ENCODE results near the gene KCNJ11.

DNA sequence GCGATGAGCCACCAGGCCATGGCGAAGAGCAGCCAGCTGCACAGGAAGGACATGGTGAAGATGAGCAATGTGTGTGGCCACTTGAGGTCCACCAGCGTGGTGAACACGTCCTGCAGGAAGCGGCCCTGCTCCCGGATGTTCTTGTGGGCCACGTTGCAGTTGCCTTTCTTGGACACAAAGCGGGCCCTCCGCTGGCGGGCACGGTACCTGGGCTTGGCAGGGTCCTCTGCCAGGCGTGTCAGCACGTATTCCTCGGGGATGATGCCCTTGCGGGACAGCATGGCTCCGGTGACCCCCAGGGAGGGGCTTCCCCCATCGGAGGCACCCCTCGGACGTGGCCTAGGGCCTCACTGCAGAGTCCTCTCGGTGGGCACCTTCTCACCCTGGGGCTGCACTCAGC lies 648 bp downstream of the KCNJ11 start:
- TF ChIP-seq, protein P1, sequence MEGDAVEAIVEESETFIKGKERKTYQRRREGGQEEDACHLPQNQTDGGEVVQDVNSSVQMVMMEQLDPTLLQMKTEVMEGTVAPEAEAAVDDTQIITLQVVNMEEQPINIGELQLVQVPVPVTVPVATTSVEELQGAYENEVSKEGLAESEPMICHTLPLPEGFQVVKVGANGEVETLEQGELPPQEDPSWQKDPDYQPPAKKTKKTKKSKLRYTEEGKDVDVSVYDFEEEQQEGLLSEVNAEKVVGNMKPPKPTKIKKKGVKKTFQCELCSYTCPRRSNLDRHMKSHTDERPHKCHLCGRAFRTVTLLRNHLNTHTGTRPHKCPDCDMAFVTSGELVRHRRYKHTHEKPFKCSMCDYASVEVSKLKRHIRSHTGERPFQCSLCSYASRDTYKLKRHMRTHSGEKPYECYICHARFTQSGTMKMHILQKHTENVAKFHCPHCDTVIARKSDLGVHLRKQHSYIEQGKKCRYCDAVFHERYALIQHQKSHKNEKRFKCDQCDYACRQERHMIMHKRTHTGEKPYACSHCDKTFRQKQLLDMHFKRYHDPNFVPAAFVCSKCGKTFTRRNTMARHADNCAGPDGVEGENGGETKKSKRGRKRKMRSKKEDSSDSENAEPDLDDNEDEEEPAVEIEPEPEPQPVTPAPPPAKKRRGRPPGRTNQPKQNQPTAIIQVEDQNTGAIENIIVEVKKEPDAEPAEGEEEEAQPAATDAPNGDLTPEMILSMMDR (IDR thresholded peaks at IDR 0.05) = no peak
- no peak for TF ChIP-seq EZH2 (IDR thresholded peaks at IDR 0.05)

Data from neural progenitor cell (in vitro differentiated cells).